Fibroblast of lung (primary cell): ENCODE results near the gene OTUB1. TPM values are rescaled to one million over a fixed set of nuclear protein-coding genes. Genes with fewer than 3 reads are reported as not detected.
A peak's percentile ranks its signal among the peaks of the same experiment; 100 is the strongest.

Experiments
- DNase-seq, 2 donors: peaks; one replicate each; pipeline versions ENCODE4 v3.0.0 to v3.0.0-alpha.2; 2010; ENCODE audit warnings: low read depth in 2 of 2
- H2AFZ ChIP-seq: 2 replicates; pipeline ENCODE4 v1.5.1; 2012; ENCODE audit warnings: low read length, control low read depth, inconsistent platforms
- H3K27ac ChIP-seq: 2 replicates; pipeline ENCODE4 v1.5.1; 2011; ENCODE audit warnings: low read length, control low read depth; ENCODE audit not compliant: insufficient read depth
- H3K27me3 ChIP-seq: 2 replicates; pipeline ENCODE4 v1.5.1; 2011; ENCODE audit warnings: mild to moderate bottlenecking, low read length; ENCODE audit not compliant: control insufficient read depth, insufficient read depth
- H3K36me3 ChIP-seq: 2 replicates; pipeline ENCODE4 v1.5.1; 2011; ENCODE audit warnings: low read length; ENCODE audit not compliant: control insufficient read depth, insufficient read depth
- H3K4me1 ChIP-seq: 2 replicates; pipeline ENCODE4 v1.5.1; 2011; ENCODE audit warnings: low read length; ENCODE audit not compliant: control insufficient read depth, insufficient read depth; ENCODE audit errors: extremely low read depth
- H3K4me2 ChIP-seq: 2 replicates; pipeline ENCODE4 v1.5.1; 2011; ENCODE audit warnings: low read length, control low read depth; ENCODE audit not compliant: insufficient read depth; ENCODE audit errors: extremely low read depth
- H3K4me3 ChIP-seq, 4 experiments: fragments of 200-600 bp in 1 of 4; sonication (generic) in 1 of 4; replicated peaks in 1 of 4; 2 replicates each; pipeline ENCODE4 v1.5.1; 2011 to 2016; ENCODE audit warnings: low read length in 4 of 4, low read depth in 3 of 4, mild to moderate bottlenecking in 3 of 4, control low read depth in 2 of 4, inconsistent platforms in 1 of 4, mixed read lengths in 1 of 4; ENCODE audit not compliant: insufficient read depth in 1 of 4; ENCODE audit errors: control extremely low read depth in 1 of 4
- H3K79me2 ChIP-seq: 2 replicates; pipeline ENCODE4 v1.5.1; 2012; ENCODE audit warnings: mild to moderate bottlenecking, low read length, inconsistent platforms; ENCODE audit not compliant: control insufficient read depth, insufficient read depth
- H3K9ac ChIP-seq: 2 replicates; pipeline ENCODE4 v1.5.1; 2011; ENCODE audit warnings: mild to moderate bottlenecking, low read length, control low read depth; ENCODE audit not compliant: insufficient read depth
- H3K9me3 ChIP-seq: 2 replicates; pipeline ENCODE4 v1.5.1; 2012; ENCODE audit warnings: low read depth, low read length; ENCODE audit not compliant: control insufficient read depth, insufficient read depth
- H4K20me1 ChIP-seq: 2 replicates; pipeline ENCODE4 v1.5.1; 2011; ENCODE audit warnings: low read length; ENCODE audit not compliant: control insufficient read depth, insufficient read depth; ENCODE audit errors: extremely low read depth
- CTCF ChIP-seq, 2 donors: IDR thresholded peaks in 1 of 2; conservative IDR thresholded peaks in 1 of 2; 1 replicate in 1 of 2; 2 replicates in 1 of 2; pipeline ENCODE4 v1.5.1; 2011 to 2012; ENCODE audit warnings: low read length in 2 of 2, control low read depth in 1 of 2, inconsistent platforms in 1 of 2, low read depth in 1 of 2, mild to moderate bottlenecking in 1 of 2
- EZH2 ChIP-seq: IDR thresholded peaks from 2 replicates; pipeline ENCODE4 v1.5.1; 2012; ENCODE audit warnings: low read length, control low read depth, mild to moderate bottlenecking; ENCODE audit errors: missing control alignments
- polyA plus RNA-seq, 2 donors: library from polyadenylated mRNA; depleted of rRNA in 1 of 2; stranded (reverse) in 1 of 2; unstranded in 1 of 2; fragments of >200 nt; gene quantifications; 2 replicates each; pipeline ENCODE4 v1.2.1, GENCODE V29; 2011 to 2012; ENCODE audit warnings: missing spikeins in 1 of 2
- total RNA-seq: library from RNA; depleted of rRNA; stranded (reverse); fragments of >200 nt; gene quantifications from 2 replicates; pipeline ENCODE4 v1.2.1, GENCODE V29; 2014

The OTUB1 gene
- total and polyA plus RNA-seq, 2 donors (not counting 1 experiment from before 2014, with no cell fraction given), result 37.8 to 113 TPM

DNA sequence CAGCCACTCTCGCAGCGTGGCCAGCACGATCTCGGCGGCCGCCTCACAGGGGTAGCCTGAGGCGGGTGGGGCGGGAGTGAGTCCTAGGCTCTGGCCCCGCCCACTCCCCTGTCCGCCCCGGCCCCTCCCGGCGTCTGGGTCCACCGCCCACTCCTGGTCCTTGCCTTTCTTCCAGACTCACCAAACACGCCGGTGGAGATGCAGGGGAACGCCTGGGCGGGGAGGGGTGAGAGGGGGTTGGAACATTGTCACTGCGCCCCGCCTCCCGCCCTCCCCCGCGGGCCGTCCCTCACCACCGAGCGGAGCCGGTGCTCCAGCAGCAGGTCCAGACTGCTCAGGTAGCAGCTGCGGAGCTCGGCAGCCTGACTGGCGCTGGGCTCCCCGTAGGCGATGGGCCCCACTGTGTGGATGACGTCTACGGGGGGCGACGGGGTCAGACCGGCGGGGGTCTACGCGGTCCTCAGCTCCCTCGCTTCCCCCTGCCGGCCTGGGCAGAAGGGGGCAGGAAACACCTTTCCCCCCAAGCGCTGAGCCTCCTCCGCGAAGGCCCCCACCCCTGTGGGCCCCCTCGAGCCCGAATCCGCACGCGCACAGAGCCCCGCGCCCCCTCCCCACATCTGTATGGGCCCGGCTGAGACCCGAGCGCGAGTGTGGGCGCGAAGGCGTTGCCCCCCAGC is 13.2 kb downstream of the OTUB1 start:
- peaks cover 12% of the 10 kb centered on the region for H3K36me3 ChIP-seq
- H3K27me3 ChIP-seq, result no peaks in the 10 kb centered on the region
- H3K4me1 ChIP-seq, result peaks cover 2% of the 10 kb centered on the region
- no peak overlapping the region for H2AFZ ChIP-seq
- H3K9me3 ChIP-seq, result no peaks in the 10 kb centered on the region
- H3K27ac ChIP-seq, result no peak overlapping the region
- DNase-seq, result peak; percentile 28 to 64
- TF ChIP-seq EZH2 (no peak), CTCF (conservative IDR thresholded peaks at IDR 0.05 in 1 of 2, IDR thresholded peaks at IDR 0.05 in 1 of 2; ENCODE audit: low read depth in 1 of 2, low read length in 2 of 2) (no peak)
- no peaks in the 10 kb centered on the region for H3K79me2 ChIP-seq
- no peaks in the 10 kb centered on the region for H4K20me1 ChIP-seq
- no peak overlapping the region for H3K4me3 ChIP-seq
- H3K9ac ChIP-seq, result no peak overlapping the region
- H3K4me2 ChIP-seq, result peak overlapping the region; percentile 17

DNA sequence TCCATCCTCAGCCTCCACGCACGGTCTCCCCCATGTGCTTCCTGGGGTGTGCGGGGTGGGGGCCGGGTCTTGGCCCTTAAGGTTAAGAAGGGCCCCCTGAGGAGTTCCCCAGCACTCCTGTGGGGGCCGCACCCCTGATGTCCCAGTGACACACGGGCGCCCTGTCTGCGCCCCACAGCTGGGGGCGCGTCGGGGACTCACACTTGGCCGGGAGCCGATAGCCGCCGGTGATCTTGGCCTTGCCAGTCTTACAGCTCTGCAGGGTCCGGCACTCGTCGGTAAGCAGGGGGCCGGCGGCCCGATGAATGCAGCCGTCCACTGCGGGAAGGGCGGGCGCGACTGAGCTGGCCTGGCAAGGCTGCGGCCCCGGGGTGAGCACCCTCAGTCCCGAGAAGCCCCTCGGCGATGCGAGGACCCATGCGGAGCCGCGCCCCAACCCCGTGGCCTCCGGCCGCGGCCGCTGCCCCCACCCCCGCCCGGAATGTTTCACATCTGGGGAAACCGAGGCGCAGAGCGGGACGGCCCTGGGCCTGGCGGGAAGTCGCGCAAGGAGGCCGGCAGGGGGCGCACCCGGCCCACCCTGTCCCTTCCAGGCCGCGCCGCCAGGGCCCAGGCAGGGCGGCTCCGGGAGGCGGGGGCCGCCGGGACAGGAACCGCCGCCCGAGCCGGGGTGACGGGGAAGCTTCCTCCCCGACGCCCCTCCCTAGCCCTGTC is 13.9 kb downstream of the OTUB1 start:
- H3K4me3 ChIP-seq, result peak overlapping the region in 2 of 4 experiments; percentile 11 to 48
- no peaks in the 10 kb centered on the region for H3K9me3 ChIP-seq
- H3K27me3 ChIP-seq, result no peaks in the 10 kb centered on the region
- H3K4me2 ChIP-seq, result no peak overlapping the region
- H3K79me2 ChIP-seq, result no peaks in the 10 kb centered on the region
- H3K36me3 ChIP-seq, result peaks cover 12% of the 10 kb centered on the region
- TF ChIP-seq EZH2 (no peak), CTCF (conservative IDR thresholded peaks at IDR 0.05 in 1 of 2, IDR thresholded peaks at IDR 0.05 in 1 of 2; ENCODE audit: low read depth in 1 of 2, low read length in 2 of 2) (peak; percentile 39 to 49)
- H3K9ac ChIP-seq, result no peak overlapping the region
- H3K27ac ChIP-seq, result no peak overlapping the region
- peaks cover 2% of the 10 kb centered on the region for H3K4me1 ChIP-seq
- H2AFZ ChIP-seq, result no peak overlapping the region
- peak; percentile 61 to 71 for DNase-seq
- no peaks in the 10 kb centered on the region for H4K20me1 ChIP-seq

DNA sequence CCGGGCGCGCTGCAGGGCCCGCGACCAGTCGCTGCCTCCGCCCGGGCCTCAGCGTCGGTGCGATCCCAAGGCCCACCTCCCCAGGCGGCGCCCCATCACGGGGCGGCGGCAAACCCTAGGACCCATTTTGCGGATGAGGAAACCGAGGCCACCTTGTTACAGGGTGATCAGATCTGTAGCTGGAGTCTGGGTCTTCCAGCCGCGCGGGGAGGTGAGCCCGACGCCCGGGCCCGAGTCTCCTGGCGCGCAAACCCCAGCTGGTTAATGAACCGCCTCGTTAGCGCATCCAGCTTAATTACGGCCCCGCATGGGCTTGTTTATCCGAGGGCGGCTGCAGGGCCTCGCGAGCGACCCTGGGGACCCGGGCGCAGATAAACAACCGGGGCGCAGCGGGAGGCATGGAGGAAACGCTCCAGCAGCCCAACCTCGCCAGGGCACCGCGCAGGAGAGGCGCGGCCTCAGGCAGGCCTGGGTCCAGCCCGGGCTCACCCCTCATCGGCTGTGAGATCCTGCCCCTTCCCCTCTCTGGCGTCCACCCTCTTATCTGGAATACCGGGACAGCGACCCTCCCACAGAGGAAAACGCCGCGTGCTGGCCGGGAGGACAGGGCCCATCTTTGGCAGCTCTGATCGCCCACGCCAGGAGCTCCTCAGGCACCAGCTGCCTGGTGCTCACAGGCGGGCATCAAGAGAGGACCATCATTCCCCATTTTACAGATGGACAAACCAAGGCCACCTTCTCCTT is 14.7 kb downstream of the OTUB1 start:
- Histone ChIP-seq H3K4me1 (peaks cover 2% of the 10 kb centered on the region), H2AFZ (no peak overlapping the region), H3K36me3 (peaks cover 12% of the 10 kb centered on the region), H4K20me1 (no peaks in the 10 kb centered on the region), H3K9ac (no peak overlapping the region), H3K4me3 (peak overlapping the region in 2 of 4 experiments; percentile 11 to 48), H3K27me3 (no peaks in the 10 kb centered on the region), H3K79me2 (no peaks in the 10 kb centered on the region), H3K9me3 (no peaks in the 10 kb centered on the region), H3K4me2 (no peak overlapping the region), H3K27ac (no peak overlapping the region)
- DNase-seq, result no peak
- TF ChIP-seq EZH2, result no peak
- TF ChIP-seq CTCF (conservative IDR thresholded peaks at IDR 0.05 in 1 of 2, IDR thresholded peaks at IDR 0.05 in 1 of 2; ENCODE audit: low read depth in 1 of 2, low read length in 2 of 2), result no peak
